Heart right ventricle (tissue), 16 donors: Measurements from ENCODE around the gene THTPA. TPM values are rescaled to one million over a fixed set of nuclear protein-coding genes. Genes with fewer than 3 reads are reported as not detected.

Source experiments
- ATAC-seq, 8 donors: fragments of 200-7000 bp; cut with Tn5 transposase; one replicate each; pipeline ENCODE4 v1.9.1; 2020; ENCODE audit warnings: mild to moderate bottlenecking in 8 of 8, moderate library complexity in 8 of 8, moderate number of reproducible peaks in 1 of 8
- DNase-seq, 2 donors: peaks; one replicate each; pipeline ENCODE4 v3.0.0-alpha.2; 2020
- H3K27ac ChIP-seq, 10 donors: fragments of 200-600 bp; sonication (generic) in 2 of 10; one replicate each; pipeline versions ENCODE4 v1.5.0 to v1.8.0; 2020 to 2022; ENCODE audit warnings: mild to moderate bottlenecking in 3 of 10
- H3K27me3 ChIP-seq, 7 donors: fragments of 200-600 bp; one replicate each; pipeline ENCODE4 v1.8.0; 2021 to 2022; ENCODE audit warnings: mild to moderate bottlenecking in 2 of 7
- H3K36me3 ChIP-seq, 9 donors: fragments of 200-600 bp; sonication (generic) in 1 of 9; one replicate each; pipeline versions ENCODE4 v1.5.0 to v1.8.0; 2020 to 2022; ENCODE audit warnings: mild to moderate bottlenecking in 2 of 9
- H3K4me1 ChIP-seq, 9 donors: fragments of 200-600 bp; sonication (generic) in 1 of 9; one replicate each; pipeline versions ENCODE4 v1.5.0 to v1.8.0; 2020 to 2022; ENCODE audit warnings: mild to moderate bottlenecking in 4 of 9
- H3K4me3 ChIP-seq, 10 donors: fragments of 200-600 bp; sonication (generic) in 2 of 10; one replicate each; pipeline versions ENCODE4 v1.5.0 to v1.8.0; 2020 to 2022; ENCODE audit warnings: mild to moderate bottlenecking in 7 of 10, moderate library complexity in 2 of 10
- H3K9me3 ChIP-seq, 11 donors: fragments of 200-600 bp in 10 of 11; sonication (generic) in 2 of 11; one replicate each; pipeline versions ENCODE4 v1.5.0 to v1.8.0; 2013 to 2022; ENCODE audit warnings: mild to moderate bottlenecking in 2 of 11, control low read depth in 1 of 11, moderate library complexity in 1 of 11
- WGBS, 2 donors: extraction: QIAGEN DNeasy Blood & Tissue Kit; methylation state at CpG; one replicate each; pipeline ENCODE4 v1.1.7; 2013; ENCODE audit warnings: inconsistent platforms in 1 of 2; 5-methylcytosine and 5-hydroxymethylcytosine counted together
- intact Hi-C, 10 donors: fragments of 100-400 bp; cut with DNase I; formaldehyde crosslinking; loops; one replicate each; pipeline versions ENCODE4 v1.11.1 to v1.14.2; 2022
- polyA plus RNA-seq, 2 donors: library from polyadenylated mRNA; stranded (reverse); fragments of 200-250 nt; gene quantifications; one replicate each; pipeline ENCODE4 v1.2.3, GENCODE V29; 2013
- total RNA-seq, 10 donors: library from RNA; stranded (reverse); fragmentation: NEBNext Ultra II Directional in 3 of 10; extraction: Animal tissue kit (Norgen Biotek cat#: 25700) in 3 of 10; gene quantifications; one replicate each; pipeline versions ENCODE4 v1.2.1 to v1.2.4, GENCODE V29; 2021 to 2023
- TF ChIP-seq, protein P1 (sequence below), 9 donors: fragments of 200-600 bp; sonication (generic) in 2 of 9; IDR thresholded peaks; one replicate each; pipeline versions ENCODE4 v1.5.0 to v1.8.0; 2021 to 2022; ENCODE audit warnings: antibody characterized with exemption in 9 of 9, mild to moderate bottlenecking in 5 of 9, moderate library complexity in 1 of 9
- donor health status: Arrhythmogenic right ventricular cardiomyopathy.
- donor health status: ischemic (EF 13 %, LVEDD 7.1; RV severe dilation, severe dysfunction).
- donor health status: healthy with polysubstance abuse.
- donor health status: DM: no; HTN: yes; CAD: no.
- donor health status: DM: no; HTN: no; CAD: no.
- donor health status: ischemic (EF 25% LVEDD 6.9; RV normal size, moderate dysfunction).
- donor health status: ischemic (EF 25% LVEDD 5.7; RV mildly dilated, moderate dysfunction).
- donor health status: healthy.
- donor health status: DM: yes; HTN: yes; CAD: no.
- donor health status: Ischemic cardiomyopathy.
- donor health status: ischemic (EF 35%, LVEDD 5.7; RV mildly dilated, moderate dysfunction).
- donor health status: nonischemic (EF 11% LVEDD 7.7; RV severe dilation, severe dysfunction).
- donor health status: DM: yes; HTN: yes; CAD: no.
- donor health status: PGD.
- donor health status: ischemic (EF 29% LVEDD 5.4; RV normal size, mild dysfunction).
- donor health status: nonischemic (EF 23%, LVEDD 6.1; RV moderate dilation, normal function).

The THTPA gene
- total and polyA plus RNA-seq, 12 donors: 8.7 to 27.9 (median 18.0) TPM

DNA sequence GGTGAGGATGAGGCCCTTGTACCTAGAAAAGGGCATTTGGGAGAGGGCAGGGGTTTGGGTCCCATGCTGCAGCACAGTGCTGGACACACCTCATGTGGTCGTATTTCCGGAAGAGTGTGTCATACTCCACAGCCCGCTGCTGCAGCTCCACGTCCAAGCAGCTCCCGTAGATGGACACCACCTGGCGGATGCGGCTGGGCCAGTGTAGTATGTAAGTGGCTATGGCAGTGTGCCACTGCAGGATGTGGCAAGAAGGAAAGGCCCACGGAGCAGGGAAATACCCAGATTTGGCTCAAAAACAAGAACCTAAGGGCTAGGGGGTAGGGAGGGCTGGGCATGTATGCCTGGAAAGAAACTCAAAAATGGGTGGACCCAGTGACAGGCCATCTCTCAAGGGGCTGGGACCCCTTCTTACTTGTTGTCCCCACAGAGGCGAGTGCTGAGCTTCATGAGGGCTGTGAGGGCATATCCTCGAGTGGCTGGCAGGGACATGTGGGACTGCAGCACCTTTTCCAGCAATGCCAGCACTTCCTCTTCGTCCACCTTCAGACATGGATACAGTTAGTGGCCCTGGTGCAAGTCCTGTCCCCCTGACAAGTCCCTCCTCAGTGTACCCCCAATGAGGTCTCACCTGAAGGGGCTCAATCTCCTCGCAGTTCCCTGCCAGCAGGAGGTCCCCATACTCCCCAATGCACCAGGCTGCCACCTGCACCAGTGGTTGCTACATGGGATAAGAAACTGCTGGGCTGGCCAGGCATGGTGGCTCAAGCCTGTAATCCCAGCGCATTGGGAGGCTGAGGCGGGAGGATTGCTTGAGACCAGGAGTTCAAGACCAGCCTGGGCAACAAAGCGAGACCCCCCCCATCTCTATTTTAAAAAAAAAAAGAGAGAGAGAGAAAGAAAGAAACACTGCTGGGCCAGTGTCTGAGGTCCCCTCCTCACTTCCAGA lies 6.1 kb downstream of the THTPA start:
- Histone ChIP-seq H3K4me1 (peaks cover 2 to 19% (median 13%) of the 10 kb centered on the region in 9 donors), H3K4me3 (no peak overlapping the region), H3K27ac (no peak overlapping the region), H3K36me3 (peaks cover 0 to 77% (median 0%) of the 10 kb centered on the region in 9 donors), H3K27me3 (no peaks in the 10 kb centered on the region), H3K9me3 (no peaks in the 10 kb centered on the region)
- TF ChIP-seq, protein P1, sequence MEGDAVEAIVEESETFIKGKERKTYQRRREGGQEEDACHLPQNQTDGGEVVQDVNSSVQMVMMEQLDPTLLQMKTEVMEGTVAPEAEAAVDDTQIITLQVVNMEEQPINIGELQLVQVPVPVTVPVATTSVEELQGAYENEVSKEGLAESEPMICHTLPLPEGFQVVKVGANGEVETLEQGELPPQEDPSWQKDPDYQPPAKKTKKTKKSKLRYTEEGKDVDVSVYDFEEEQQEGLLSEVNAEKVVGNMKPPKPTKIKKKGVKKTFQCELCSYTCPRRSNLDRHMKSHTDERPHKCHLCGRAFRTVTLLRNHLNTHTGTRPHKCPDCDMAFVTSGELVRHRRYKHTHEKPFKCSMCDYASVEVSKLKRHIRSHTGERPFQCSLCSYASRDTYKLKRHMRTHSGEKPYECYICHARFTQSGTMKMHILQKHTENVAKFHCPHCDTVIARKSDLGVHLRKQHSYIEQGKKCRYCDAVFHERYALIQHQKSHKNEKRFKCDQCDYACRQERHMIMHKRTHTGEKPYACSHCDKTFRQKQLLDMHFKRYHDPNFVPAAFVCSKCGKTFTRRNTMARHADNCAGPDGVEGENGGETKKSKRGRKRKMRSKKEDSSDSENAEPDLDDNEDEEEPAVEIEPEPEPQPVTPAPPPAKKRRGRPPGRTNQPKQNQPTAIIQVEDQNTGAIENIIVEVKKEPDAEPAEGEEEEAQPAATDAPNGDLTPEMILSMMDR (IDR thresholded peaks at IDR 0.05): no peak
- DNase-seq (no peak), ATAC-seq (peak in 1 of 8 donors; percentile 42)
- 77 to 87% methylated on average over 15 of the region's 15 CpGs for WGBS, 2 donors
- intact Hi-C loops: loop anchor here in 9 of 10 donors (1.0 to 10.0 kb wide), 8 partner anchors 80 to 297 kb away; partner anchors contain the start of gene PABPN1 (in 2 of the 9)

DNA sequence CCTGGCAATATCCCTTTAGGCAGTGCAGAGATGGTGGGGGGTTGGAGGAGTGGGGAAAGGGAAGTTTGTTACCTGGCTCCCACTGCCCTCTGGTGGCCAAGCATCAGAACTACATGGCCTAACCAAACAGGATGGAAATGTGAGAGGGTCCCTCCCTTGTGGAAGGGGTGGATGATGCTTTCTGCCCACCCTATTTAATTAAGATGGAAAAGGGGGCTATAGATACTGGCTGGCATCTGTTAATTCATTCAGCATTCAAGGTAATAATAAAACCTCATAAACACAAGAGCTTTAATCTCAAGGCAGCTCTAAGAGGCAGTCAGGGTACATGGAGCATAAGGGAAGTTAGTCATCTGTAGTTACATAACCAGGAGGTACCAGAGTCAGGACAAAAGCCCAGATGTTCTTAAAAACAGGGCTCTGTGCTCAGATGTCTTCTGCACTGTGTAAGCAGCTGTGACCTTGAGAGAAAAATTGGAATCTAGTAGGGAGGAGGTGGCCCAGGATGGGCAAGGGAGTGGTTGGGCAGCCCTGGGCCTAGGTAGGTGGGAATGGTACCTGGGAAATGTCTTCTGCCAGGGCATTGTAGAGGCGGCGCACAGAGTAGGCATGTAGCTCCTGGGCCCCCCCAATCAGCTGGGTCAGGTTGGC lies 6.9 kb downstream of the THTPA start:
- ATAC-seq (peak in 2 of 8 donors; percentile 14 to 24), DNase-seq (no peak)
- Histone ChIP-seq H3K4me1 (peaks cover under 1 to 19% (median 8%) of the 10 kb centered on the region in 9 donors), H3K4me3 (no peak overlapping the region), H3K9me3 (no peaks in the 10 kb centered on the region), H3K27ac (no peak overlapping the region), H3K36me3 (peaks cover 0 to 77% (median 0%) of the 10 kb centered on the region in 9 donors), H3K27me3 (no peaks in the 10 kb centered on the region)
- TF ChIP-seq, protein P1 (IDR thresholded peaks at IDR 0.05): peak; percentile 83 to 94 (median 89)
- intact Hi-C loops: loop anchor here in 9 of 10 donors (1.0 to 10.0 kb wide), 8 partner anchors 81 to 298 kb away; partner anchors contain the start of gene PABPN1 (in 2 of the 9)
- WGBS, 2 donors: 87 to 93% methylated on average over 2 of the region's 2 CpGs

DNA sequence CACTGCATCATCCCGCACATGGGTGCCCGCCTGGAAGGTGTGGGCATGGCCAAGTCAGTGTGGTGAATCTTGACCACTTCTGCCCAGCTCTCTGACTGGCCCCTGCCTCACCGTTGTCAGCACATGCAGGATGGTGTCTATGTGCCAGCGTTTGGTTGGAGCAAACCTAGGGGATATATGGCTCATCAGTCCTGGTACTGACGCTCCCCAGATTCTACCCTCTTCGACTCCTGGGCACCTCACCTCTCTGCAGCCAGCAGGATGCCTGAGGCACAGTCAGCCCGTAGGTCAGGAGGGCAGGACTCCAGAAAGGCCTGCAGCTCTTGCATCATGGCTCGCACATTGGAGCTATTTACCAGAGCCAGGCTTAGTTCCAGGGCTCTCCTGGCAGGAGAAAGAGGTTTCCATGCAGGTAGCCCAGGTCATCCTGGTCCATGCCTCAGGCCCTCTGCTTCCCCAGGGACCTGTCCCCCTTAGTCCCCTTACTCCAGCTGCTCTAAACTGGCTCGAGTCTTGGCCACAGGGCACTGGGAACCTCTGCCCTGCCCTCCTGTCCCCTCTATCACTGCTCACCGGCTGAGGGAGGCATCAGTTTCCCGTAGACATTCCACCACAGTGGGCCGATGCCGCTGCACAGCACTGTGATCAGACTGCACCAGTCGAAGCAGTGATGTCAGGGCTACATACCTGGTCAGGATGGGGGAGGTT lies 7.6 kb downstream of the THTPA start:
- WGBS, 2 donors: 81 to 84% methylated on average over 14 of the region's 14 CpGs
- no peak for DNase-seq
- ATAC-seq: no peak
- Histone ChIP-seq H3K27ac (no peak overlapping the region), H3K4me1 (peaks cover 2 to 25% (median 12%) of the 10 kb centered on the region in 9 donors), H3K36me3 (peaks cover 0 to 72% (median 0%) of the 10 kb centered on the region in 9 donors), H3K9me3 (no peaks in the 10 kb centered on the region), H3K4me3 (no peak overlapping the region), H3K27me3 (no peaks in the 10 kb centered on the region)
- TF ChIP-seq, protein P1 (IDR thresholded peaks at IDR 0.05): no peak
- intact Hi-C loops: loop anchor here in 8 of 10 donors (2.0 to 10.0 kb wide), 7 partner anchors 81 to 299 kb away; partner anchors contain the start of gene PABPN1 (in 2 of the 8)
